Heart right ventricle (tissue), 16 donors: ENCODE measurements around the gene HYOU1. TPM values are rescaled to one million over a fixed set of nuclear protein-coding genes. Genes with fewer than 3 reads are reported as not detected.
A peak's percentile ranks its signal among the peaks of the same experiment; 100 is the strongest.

Source experiments
- ATAC-seq, 8 donors: fragments of 200-7000 bp; cut with Tn5 transposase; one replicate each; pipeline ENCODE4 v1.9.1; 2020; ENCODE audit warnings: mild to moderate bottlenecking in 8 of 8, moderate library complexity in 8 of 8, moderate number of reproducible peaks in 1 of 8
- DNase-seq, 2 donors: peaks; one replicate each; pipeline ENCODE4 v3.0.0-alpha.2; 2020
- H3K27ac ChIP-seq, 10 donors: fragments of 200-600 bp; sonication (generic) in 2 of 10; one replicate each; pipeline versions ENCODE4 v1.5.0 to v1.8.0; 2020 to 2022; ENCODE audit warnings: mild to moderate bottlenecking in 3 of 10
- H3K27me3 ChIP-seq, 7 donors: fragments of 200-600 bp; one replicate each; pipeline ENCODE4 v1.8.0; 2021 to 2022; ENCODE audit warnings: mild to moderate bottlenecking in 2 of 7
- H3K36me3 ChIP-seq, 9 donors: fragments of 200-600 bp; sonication (generic) in 1 of 9; one replicate each; pipeline versions ENCODE4 v1.5.0 to v1.8.0; 2020 to 2022; ENCODE audit warnings: mild to moderate bottlenecking in 2 of 9
- H3K4me1 ChIP-seq, 9 donors: fragments of 200-600 bp; sonication (generic) in 1 of 9; one replicate each; pipeline versions ENCODE4 v1.5.0 to v1.8.0; 2020 to 2022; ENCODE audit warnings: mild to moderate bottlenecking in 4 of 9
- H3K4me3 ChIP-seq, 10 donors: fragments of 200-600 bp; sonication (generic) in 2 of 10; one replicate each; pipeline versions ENCODE4 v1.5.0 to v1.8.0; 2020 to 2022; ENCODE audit warnings: mild to moderate bottlenecking in 7 of 10, moderate library complexity in 2 of 10
- H3K9me3 ChIP-seq, 11 donors: fragments of 200-600 bp in 10 of 11; sonication (generic) in 2 of 11; one replicate each; pipeline versions ENCODE4 v1.5.0 to v1.8.0; 2013 to 2022; ENCODE audit warnings: mild to moderate bottlenecking in 2 of 11, control low read depth in 1 of 11, moderate library complexity in 1 of 11
- CTCF ChIP-seq, 9 donors: fragments of 200-600 bp; sonication (generic) in 2 of 9; IDR thresholded peaks; one replicate each; pipeline versions ENCODE4 v1.5.0 to v1.8.0; 2021 to 2022; ENCODE audit warnings: antibody characterized with exemption in 9 of 9, mild to moderate bottlenecking in 5 of 9, moderate library complexity in 1 of 9
- WGBS, 2 donors: extraction: QIAGEN DNeasy Blood & Tissue Kit; methylation state at CpG; one replicate each; pipeline ENCODE4 v1.1.7; 2013; ENCODE audit warnings: inconsistent platforms in 1 of 2; 5-methylcytosine and 5-hydroxymethylcytosine counted together
- intact Hi-C, 10 donors: fragments of 100-400 bp; cut with DNase I; formaldehyde crosslinking; loops; one replicate each; pipeline versions ENCODE4 v1.11.1 to v1.14.2; 2022
- polyA plus RNA-seq, 2 donors: library from polyadenylated mRNA; stranded (reverse); fragments of 200-250 nt; gene quantifications; one replicate each; pipeline ENCODE4 v1.2.3, GENCODE V29; 2013
- total RNA-seq, 10 donors: library from RNA; stranded (reverse); fragmentation: NEBNext Ultra II Directional in 3 of 10; extraction: Animal tissue kit (Norgen Biotek cat#: 25700) in 3 of 10; gene quantifications; one replicate each; pipeline versions ENCODE4 v1.2.1 to v1.2.4, GENCODE V29; 2021 to 2023
- donor health status: Arrhythmogenic right ventricular cardiomyopathy.
- donor health status: ischemic (EF 13 %, LVEDD 7.1; RV severe dilation, severe dysfunction).
- donor health status: healthy with polysubstance abuse.
- donor health status: DM: no; HTN: yes; CAD: no.
- donor health status: DM: no; HTN: no; CAD: no.
- donor health status: ischemic (EF 25% LVEDD 6.9; RV normal size, moderate dysfunction).
- donor health status: ischemic (EF 25% LVEDD 5.7; RV mildly dilated, moderate dysfunction).
- donor health status: healthy.
- donor health status: DM: yes; HTN: yes; CAD: no.
- donor health status: Ischemic cardiomyopathy.
- donor health status: ischemic (EF 35%, LVEDD 5.7; RV mildly dilated, moderate dysfunction).
- donor health status: nonischemic (EF 11% LVEDD 7.7; RV severe dilation, severe dysfunction).
- donor health status: DM: yes; HTN: yes; CAD: no.
- donor health status: PGD.
- donor health status: ischemic (EF 29% LVEDD 5.4; RV normal size, mild dysfunction).
- donor health status: nonischemic (EF 23%, LVEDD 6.1; RV moderate dilation, normal function).

Gene HYOU1
- total and polyA plus RNA-seq, 12 donors: 33.0 to 179 (median 64.4) TPM

GRCh38 chr11:119006656-119007055 is 50.3 kb downstream of the HYOU1 start:
- TF ChIP-seq CTCF (IDR thresholded peaks at IDR 0.05): no peak
- peak overlapping the region in 1 of 10 donors; percentile 9 for H3K27ac ChIP-seq
- ATAC-seq (no peak), DNase-seq (no peak)
- H3K36me3 ChIP-seq: peaks cover 0 to 99% (median 16%) of the 10 kb centered on the region in 9 donors
- no peak overlapping the region for H3K4me3 ChIP-seq
- H3K27me3 ChIP-seq: no peaks in the 10 kb centered on the region
- 81 to 85% methylated on average over 4 of the region's 4 CpGs for WGBS, 2 donors
- no peaks in the 10 kb centered on the region for H3K9me3 ChIP-seq
- intact Hi-C loops: no loop called here
- peaks cover 0 to 8% (median 0%) of the 10 kb centered on the region in 9 donors for H3K4me1 ChIP-seq

- ATAC-seq (no peak), DNase-seq (no peak)
- Histone ChIP-seq H3K4me1 (peaks cover 4 to 36% (median 26%) of the 10 kb centered on the region in 9 donors), H3K27me3 (no peaks in the 10 kb centered on the region), H3K27ac (no peak overlapping the region), H3K36me3 (peaks cover 0 to 71% (median 36%) of the 10 kb centered on the region in 9 donors), H3K9me3 (no peaks in the 10 kb centered on the region), H3K4me3 (no peak overlapping the region)
- no peak for TF ChIP-seq CTCF (IDR thresholded peaks at IDR 0.05)
- intact Hi-C loops: no loop called here
- WGBS, 2 donors: 61 to 73% methylated on average over 1 of the region's 1 CpG
These were observed 56.1 kb downstream of the HYOU1 start for GRCh38 chr11:119000906-119001305.

GRCh38 chr11:118998822-118999221 is 58.2 kb downstream of the HYOU1 start:
- intact Hi-C loops: no loop called here
- H3K27me3 ChIP-seq: no peaks in the 10 kb centered on the region
- H3K4me3 ChIP-seq: peak overlapping the region in 9 of 10 donors; percentile 74 to 100 (median 85)
- peaks cover 4 to 36% (median 26%) of the 10 kb centered on the region in 9 donors for H3K4me1 ChIP-seq
- peaks cover 0 to 50% (median 36%) of the 10 kb centered on the region in 9 donors for H3K36me3 ChIP-seq
- H3K27ac ChIP-seq: peak overlapping the region in 8 of 10 donors; percentile 80 to 91 (median 89)
- no peak for TF ChIP-seq CTCF (IDR thresholded peaks at IDR 0.05)
- ATAC-seq: no peak
- WGBS, 2 donors: 58 to 60% methylated on average over 6 of the region's 6 CpGs
- no peak for DNase-seq
- H3K9me3 ChIP-seq: no peaks in the 10 kb centered on the region

DNA sequence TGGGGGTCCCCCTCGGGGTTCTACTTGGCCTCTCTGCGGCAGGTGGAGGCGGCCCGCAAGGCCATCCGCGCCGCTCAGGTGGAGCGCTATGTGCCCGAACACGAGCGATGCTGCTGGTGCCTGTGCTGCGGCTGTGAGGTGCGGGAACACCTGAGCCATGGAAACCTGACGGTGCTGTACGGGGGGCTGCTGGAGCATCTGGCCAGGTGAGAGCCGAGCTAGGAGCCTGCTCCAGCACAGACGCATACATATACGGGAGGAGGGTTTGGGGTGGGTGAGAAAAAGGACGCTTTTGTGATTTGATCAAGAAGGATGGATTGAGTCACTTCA is 58.7 kb downstream of the HYOU1 start:
- Histone ChIP-seq H3K27ac (peak overlapping the region; percentile 16 to 91 (median 89)), H3K9me3 (no peaks in the 10 kb centered on the region), H3K4me3 (peak overlapping the region; percentile 74 to 100 (median 82)), H3K4me1 (peaks cover 4 to 36% (median 26%) of the 10 kb centered on the region in 9 donors), H3K36me3 (peaks cover 0 to 45% (median 36%) of the 10 kb centered on the region in 9 donors), H3K27me3 (no peaks in the 10 kb centered on the region)
- ATAC-seq (peak in 7 of 8 donors; percentile 5 to 45 (median 22)), DNase-seq (peak in 1 of 2 donors; percentile 13)
- TF ChIP-seq CTCF (IDR thresholded peaks at IDR 0.05): no peak
- intact Hi-C loops: no loop called here
- WGBS, 2 donors: 1 to 3% methylated on average over 19 of the region's 19 CpGs
